Testis (tissue), 3 donors: ENCODE measurements around the gene FOXO1. TPM values are rescaled to one million over a fixed set of nuclear protein-coding genes. Genes with fewer than 3 reads are reported as not detected.

ENCODE experiments used
- DNase-seq: peaks from one replicate; pipeline ENCODE4 v3.0.0-alpha.2; 2019
- H3K27ac ChIP-seq, 2 donors: fragments of 200-600 bp; sonication (generic); one replicate each; pipeline ENCODE4 v1.5.1; 2019
- H3K27me3 ChIP-seq: fragments of 200-600 bp; sonication (generic); one replicate; pipeline ENCODE4 v1.5.1; 2019
- H3K36me3 ChIP-seq: fragments of 200-600 bp; sonication (generic); one replicate; pipeline ENCODE4 v1.5.1; 2017; ENCODE audit warnings: low read depth; ENCODE audit errors: missing control alignments
- H3K4me1 ChIP-seq: fragments of 200-600 bp; sonication (generic); one replicate; pipeline ENCODE4 v1.5.1; 2019
- H3K4me3 ChIP-seq, 2 donors: fragments of 200-600 bp; sonication (generic); one replicate each; pipeline ENCODE4 v1.5.1; 2017 to 2019
- H3K9me3 ChIP-seq: fragments of 200-600 bp; sonication (generic); one replicate; pipeline ENCODE4 v1.5.1; 2017
- POLR2A ChIP-seq: fragments of 450-650 bp; IDR thresholded peaks from one replicate; pipeline ENCODE4 v1.6.1; 2017; ENCODE audit warnings: antibody characterized with exemption, mild to moderate bottlenecking, moderate library complexity
- WGBS, 2 donors: methylation state at CpG; one replicate each; pipeline ENCODE4 v1.1.5; 2018; 5-methylcytosine and 5-hydroxymethylcytosine counted together
- intact Hi-C: fragments of 100-400 bp; cut with DNase I; formaldehyde crosslinking; loops from one replicate; pipeline ENCODE4 v1.15.1; 2023; ENCODE audit warnings: low total_unique reads
- polyA plus RNA-seq: library from polyadenylated mRNA; stranded (reverse); fragments of 350-450 nt; fragmentation: Illumina TruSeq; extraction: RNeasy Lipid Tissue Mini Kit (QIAGEN cat#74804); gene quantifications from one replicate; pipeline ENCODE4 v1.2.3, GENCODE V29; 2014; ENCODE audit warnings: low read depth, low replicate concordance; ENCODE audit not compliant: insufficient read depth
- total RNA-seq, 2 donors: library from RNA; depleted of rRNA; stranded (reverse); fragments of >200 nt; gene quantifications; one replicate each; pipeline ENCODE4 v1.2.3, GENCODE V29; 2016
- TF ChIP-seq, protein P1 (sequence below), 3 experiments: fragments of 450-650 bp in 2 of 3; fragments of 200-600 bp in 1 of 3; sonication (generic) in 1 of 3; IDR thresholded peaks; one replicate each; pipeline ENCODE4 v1.5.1; 2016 to 2019; ENCODE audit warnings: antibody characterized with exemption in 3 of 3, mild to moderate bottlenecking in 2 of 3, moderate library complexity in 1 of 3

FOXO1 gene
- total and polyA plus RNA-seq, 3 donors from 2014 or later: 19.5 to 58.7 (median 52.2) TPM

DNA sequence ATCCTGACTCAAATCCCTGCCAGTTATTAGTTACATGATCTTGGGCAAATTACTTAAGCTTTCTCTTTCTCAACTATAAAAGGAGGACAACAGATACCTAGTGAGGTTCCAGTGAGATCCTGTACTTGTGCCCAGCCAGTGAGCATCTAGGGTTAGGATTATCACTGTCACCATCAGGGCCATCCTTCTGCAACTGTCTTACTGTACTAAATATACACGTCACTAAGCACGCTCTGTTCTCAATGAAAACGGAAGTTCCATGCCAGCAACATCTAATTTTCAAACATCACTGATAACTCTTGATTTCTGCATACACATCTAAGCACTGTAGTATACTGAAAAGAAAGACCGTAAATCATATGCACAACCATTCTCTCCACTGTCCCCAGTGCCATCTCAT is 70.0 kb downstream of the FOXO1 start:
- 61 to 67% methylated on average over 4 of the region's 4 CpGs for WGBS, 2 donors
- Histone ChIP-seq H3K36me3 (no peaks in the 10 kb centered on the region), H3K4me1 (peaks cover 7% of the 10 kb centered on the region), H3K27ac (no peak overlapping the region), H3K27me3 (no peaks in the 10 kb centered on the region), H3K9me3 (no peaks in the 10 kb centered on the region), H3K4me3 (no peak overlapping the region)
- no peak for TF ChIP-seq POLR2A
- TF ChIP-seq, protein P1, sequence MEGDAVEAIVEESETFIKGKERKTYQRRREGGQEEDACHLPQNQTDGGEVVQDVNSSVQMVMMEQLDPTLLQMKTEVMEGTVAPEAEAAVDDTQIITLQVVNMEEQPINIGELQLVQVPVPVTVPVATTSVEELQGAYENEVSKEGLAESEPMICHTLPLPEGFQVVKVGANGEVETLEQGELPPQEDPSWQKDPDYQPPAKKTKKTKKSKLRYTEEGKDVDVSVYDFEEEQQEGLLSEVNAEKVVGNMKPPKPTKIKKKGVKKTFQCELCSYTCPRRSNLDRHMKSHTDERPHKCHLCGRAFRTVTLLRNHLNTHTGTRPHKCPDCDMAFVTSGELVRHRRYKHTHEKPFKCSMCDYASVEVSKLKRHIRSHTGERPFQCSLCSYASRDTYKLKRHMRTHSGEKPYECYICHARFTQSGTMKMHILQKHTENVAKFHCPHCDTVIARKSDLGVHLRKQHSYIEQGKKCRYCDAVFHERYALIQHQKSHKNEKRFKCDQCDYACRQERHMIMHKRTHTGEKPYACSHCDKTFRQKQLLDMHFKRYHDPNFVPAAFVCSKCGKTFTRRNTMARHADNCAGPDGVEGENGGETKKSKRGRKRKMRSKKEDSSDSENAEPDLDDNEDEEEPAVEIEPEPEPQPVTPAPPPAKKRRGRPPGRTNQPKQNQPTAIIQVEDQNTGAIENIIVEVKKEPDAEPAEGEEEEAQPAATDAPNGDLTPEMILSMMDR (IDR thresholded peaks at IDR 0.05): no peak
- intact Hi-C loops: no loop called here
- DNase-seq: no peak

DNA sequence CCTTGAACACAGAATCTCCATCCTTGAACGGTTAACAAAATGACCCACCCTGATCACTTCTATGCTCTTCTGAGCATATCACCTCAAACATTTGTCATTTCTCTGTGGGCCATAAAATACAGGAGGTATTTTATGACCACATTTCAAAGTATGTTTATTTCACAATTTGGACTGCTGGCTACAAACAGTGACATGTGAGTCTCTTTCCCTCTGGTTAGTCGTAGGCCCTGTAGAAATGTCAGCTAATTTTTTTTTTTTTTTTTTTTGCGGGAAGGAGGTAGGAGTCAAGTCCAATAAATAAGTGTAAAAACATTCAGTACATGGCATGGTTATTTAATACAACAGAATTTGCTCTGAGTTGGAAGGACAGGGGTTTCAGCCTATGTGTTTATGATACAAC is 70.7 kb downstream of the FOXO1 start:
- intact Hi-C loops: no loop called here
- Histone ChIP-seq H3K4me1 (peaks cover 7% of the 10 kb centered on the region), H3K4me3 (no peak overlapping the region), H3K9me3 (no peaks in the 10 kb centered on the region), H3K27me3 (no peaks in the 10 kb centered on the region), H3K27ac (no peak overlapping the region), H3K36me3 (no peaks in the 10 kb centered on the region)
- DNase-seq: no peak
- 81 to 96% methylated on average over 3 of the region's 3 CpGs for WGBS, 2 donors
- no peak for TF ChIP-seq POLR2A
- TF ChIP-seq, protein P1 (IDR thresholded peaks at IDR 0.05): no peak

DNA sequence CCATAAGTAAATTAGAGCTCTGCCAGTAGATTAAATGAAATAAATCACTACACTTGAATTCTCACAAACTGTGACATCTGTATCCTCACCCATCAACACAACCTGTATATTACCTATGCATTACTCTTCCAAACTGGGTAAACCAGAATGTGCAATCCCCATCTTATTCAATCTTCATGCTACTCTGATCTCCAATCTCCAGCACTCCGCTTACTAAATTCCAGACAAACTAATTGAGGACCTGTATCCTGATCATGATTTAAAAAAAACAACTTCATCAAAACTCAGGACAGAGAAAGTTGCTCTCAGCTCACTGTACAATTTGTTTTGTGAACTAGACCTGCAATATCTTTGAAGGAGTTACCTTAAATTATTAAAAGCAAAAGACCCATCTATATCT is 74.4 kb downstream of the FOXO1 start:
- Histone ChIP-seq H3K27ac (no peak overlapping the region), H3K4me1 (peaks cover 12% of the 10 kb centered on the region), H3K27me3 (no peaks in the 10 kb centered on the region), H3K36me3 (no peaks in the 10 kb centered on the region), H3K9me3 (no peaks in the 10 kb centered on the region), H3K4me3 (no peak overlapping the region)
- TF ChIP-seq, protein P1 (IDR thresholded peaks at IDR 0.05): no peak
- TF ChIP-seq POLR2A: no peak
- intact Hi-C loops: no loop called here
- 97% methylated on average over 1 of the region's 1 CpG for WGBS, 2 donors
- DNase-seq: no peak

DNA sequence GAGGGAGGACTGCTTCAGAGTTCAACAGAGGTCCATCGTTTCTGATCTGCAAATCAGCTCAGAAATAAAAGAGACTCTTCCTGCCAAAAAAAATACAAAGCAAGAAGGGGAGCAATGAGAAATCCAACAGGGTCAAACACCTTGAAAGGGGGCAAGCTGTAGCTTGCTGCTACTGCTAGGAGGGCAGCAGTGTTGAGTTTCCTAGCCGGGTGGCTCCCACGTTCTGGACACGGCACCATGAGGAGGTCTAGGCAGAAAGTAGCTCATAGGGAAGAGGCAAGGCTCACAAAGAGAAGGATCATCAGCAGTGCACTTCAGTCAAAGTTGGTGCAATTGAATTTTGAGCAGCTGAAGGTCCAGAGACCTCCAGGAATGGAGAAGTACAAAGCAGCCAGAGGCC is 75.3 kb downstream of the FOXO1 start:
- Histone ChIP-seq H3K4me3 (no peak overlapping the region), H3K4me1 (peaks cover 16% of the 10 kb centered on the region), H3K27ac (no peak overlapping the region), H3K9me3 (no peaks in the 10 kb centered on the region), H3K36me3 (no peaks in the 10 kb centered on the region), H3K27me3 (no peaks in the 10 kb centered on the region)
- no peak for DNase-seq
- WGBS, 2 donors: 81 to 85% methylated on average over 4 of the region's 4 CpGs
- intact Hi-C loops: no loop called here
- TF ChIP-seq, protein P1 (IDR thresholded peaks at IDR 0.05): no peak
- no peak for TF ChIP-seq POLR2A

DNA sequence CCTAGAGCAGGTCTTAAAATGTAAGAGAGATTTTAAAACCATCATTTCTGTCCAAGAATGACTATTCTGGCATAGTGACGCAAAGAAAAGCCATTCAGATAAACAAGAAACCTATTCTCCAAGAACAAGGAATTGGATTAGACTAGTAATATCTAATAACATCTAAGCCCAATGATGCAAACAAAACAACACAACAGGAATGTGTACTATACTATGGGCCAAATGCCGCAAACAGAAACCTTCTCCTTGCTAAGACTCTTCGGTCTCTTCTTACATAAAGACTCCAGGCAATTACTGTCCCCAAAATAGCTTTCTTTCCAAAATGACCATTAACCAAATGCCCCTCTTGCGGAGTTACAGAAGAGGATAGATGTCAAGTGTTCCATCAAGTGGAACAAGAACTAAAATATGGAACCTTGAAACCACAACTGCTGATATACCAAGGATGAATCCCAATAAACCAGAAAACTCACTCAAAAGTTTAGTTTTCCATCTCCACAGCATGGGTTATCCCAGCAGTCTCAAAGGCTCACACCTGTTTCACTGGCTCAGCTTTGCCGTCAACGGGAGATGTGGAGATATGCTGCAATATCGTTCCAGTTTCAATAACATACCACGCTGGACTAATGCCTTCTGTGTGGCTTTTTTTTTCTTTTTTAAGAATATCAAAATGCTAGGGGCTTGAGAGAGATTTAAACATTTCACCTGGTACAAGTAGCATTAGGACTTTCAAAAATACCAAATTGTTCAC is 76.2 kb downstream of the FOXO1 start:
- Histone ChIP-seq H3K36me3 (no peaks in the 10 kb centered on the region), H3K9me3 (no peaks in the 10 kb centered on the region), H3K27ac (no peak overlapping the region), H3K27me3 (no peaks in the 10 kb centered on the region), H3K4me1 (peaks cover 16% of the 10 kb centered on the region), H3K4me3 (no peak overlapping the region)
- no peak for DNase-seq
- TF ChIP-seq POLR2A: no peak
- TF ChIP-seq, protein P1 (IDR thresholded peaks at IDR 0.05): no peak
- 90 to 91% methylated on average over 8 of the region's 8 CpGs for WGBS, 2 donors
- intact Hi-C loops: no loop called here
